AG10803 (cell line): ENCODE data around the gene ATXN3.

ENCODE experiments used
- DNase-seq: peaks from one replicate; pipeline ENCODE4 v3.0.0; 2010; ENCODE audit warnings: low read depth
- H3K4me3 ChIP-seq: 2 replicates; pipeline ENCODE4 v1.5.1; 2011; ENCODE audit warnings: mild to moderate bottlenecking, low read length, control low read depth
- TF ChIP-seq, protein P1 (sequence below): conservative IDR thresholded peaks from 2 replicates; pipeline ENCODE4 v1.5.1; 2011; ENCODE audit warnings: mild to moderate bottlenecking, low read length, control low read depth, inconsistent platforms

Gene ATXN3

DNA sequence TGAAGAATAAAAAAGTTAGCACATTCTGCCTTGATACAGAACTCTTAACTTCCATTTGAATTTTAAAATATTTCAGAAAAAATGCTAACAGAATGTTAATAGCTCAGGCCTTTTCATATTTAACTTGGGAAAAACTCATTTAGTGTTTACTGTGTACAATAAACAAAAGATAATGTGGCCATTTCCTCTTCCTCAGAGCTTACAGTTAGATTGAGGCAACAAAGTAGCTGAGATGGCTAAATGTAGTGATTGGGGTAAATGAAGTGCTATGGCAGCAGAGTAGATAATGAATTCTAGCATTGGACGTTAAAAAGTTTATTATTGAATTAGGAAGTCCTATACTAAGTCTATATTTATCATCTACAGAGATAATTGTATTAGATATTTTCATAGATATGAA is 28.1 kb upstream of the ATXN3 start:
- TF ChIP-seq, protein P1, sequence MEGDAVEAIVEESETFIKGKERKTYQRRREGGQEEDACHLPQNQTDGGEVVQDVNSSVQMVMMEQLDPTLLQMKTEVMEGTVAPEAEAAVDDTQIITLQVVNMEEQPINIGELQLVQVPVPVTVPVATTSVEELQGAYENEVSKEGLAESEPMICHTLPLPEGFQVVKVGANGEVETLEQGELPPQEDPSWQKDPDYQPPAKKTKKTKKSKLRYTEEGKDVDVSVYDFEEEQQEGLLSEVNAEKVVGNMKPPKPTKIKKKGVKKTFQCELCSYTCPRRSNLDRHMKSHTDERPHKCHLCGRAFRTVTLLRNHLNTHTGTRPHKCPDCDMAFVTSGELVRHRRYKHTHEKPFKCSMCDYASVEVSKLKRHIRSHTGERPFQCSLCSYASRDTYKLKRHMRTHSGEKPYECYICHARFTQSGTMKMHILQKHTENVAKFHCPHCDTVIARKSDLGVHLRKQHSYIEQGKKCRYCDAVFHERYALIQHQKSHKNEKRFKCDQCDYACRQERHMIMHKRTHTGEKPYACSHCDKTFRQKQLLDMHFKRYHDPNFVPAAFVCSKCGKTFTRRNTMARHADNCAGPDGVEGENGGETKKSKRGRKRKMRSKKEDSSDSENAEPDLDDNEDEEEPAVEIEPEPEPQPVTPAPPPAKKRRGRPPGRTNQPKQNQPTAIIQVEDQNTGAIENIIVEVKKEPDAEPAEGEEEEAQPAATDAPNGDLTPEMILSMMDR = no peak
- no peak overlapping the region for H3K4me3 ChIP-seq
- no peak for DNase-seq

DNA sequence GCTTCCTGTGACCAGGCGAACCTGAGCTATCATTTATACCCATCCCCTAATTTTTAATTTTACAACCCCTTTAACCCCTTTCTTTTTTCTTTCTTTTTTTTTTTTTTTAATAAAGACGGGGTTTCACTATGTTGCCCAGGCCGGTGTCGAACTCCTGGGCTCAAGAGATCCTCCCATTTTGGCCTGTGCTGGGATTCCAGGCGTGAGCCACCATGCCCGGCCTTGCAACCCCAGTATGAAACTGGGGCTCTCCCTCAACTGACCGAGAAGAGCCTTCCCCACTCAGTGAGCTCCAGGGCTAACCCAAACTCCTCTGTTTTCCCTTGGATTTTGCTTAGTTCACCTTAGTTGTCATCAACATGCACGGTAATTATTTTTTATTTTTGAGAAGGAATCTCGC is 16.4 kb upstream of the ATXN3 start:
- TF ChIP-seq, protein P1 = no peak

GRCh38 chr14:92122351-92122677 is 15.9 kb upstream of the ATXN3 start:
- peak overlapping the region; percentile 96 for H3K4me3 ChIP-seq
- DNase-seq = peak; percentile 26
- TF ChIP-seq, protein P1 = no peak

More for the DNA sequence above, 16.4 kb upstream of the ATXN3 start:
- peak overlapping the region; percentile 96 for H3K4me3 ChIP-seq
- DNase-seq = no peak

GRCh38 chr14:92121670-92122350 is 15.4 kb upstream of the ATXN3 start, which contains the start of the genes CPSF2 and NDUFB1:
TSS of gene CPSF2 (plus strand) at chr14:92121969. CDS start at chr14:92130985, 9,016 bp downstream.
TSS of gene NDUFB1 (minus strand) at chr14:92121706. CDS start at chr14:92117637, 4,069 bp downstream.
- TF ChIP-seq, protein P1 = no peak; the same call in 1 of the 2 replicates
- H3K4me3 ChIP-seq = peak within 1 kb of the TSS; percentile 96
- peak; percentile 80 for DNase-seq

DNA sequence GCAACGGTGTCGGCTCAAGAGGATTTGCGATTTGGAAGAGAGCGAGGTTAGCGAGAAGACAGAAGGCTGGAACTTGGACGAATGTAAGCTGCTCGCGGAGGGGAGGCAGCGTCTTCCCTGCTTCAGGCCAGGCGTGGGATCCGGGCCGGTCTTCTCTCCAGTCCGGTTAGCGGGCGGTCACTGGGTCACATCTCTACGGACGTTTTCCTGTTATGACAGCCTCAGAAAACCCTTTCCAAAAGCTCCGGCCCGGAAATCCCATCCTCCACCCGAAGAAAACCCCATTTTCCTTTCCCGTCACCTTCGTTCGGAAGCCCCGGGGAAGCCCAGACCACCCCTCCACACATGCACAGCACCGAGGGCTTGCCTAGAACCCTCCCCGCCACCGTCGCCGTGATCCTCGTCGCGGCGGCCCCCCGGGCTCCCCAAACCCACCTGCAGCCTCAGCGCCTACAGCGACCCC is 14.9 kb upstream of the ATXN3 start:
- DNase-seq = peak; percentile 38
- H3K4me3 ChIP-seq = peak overlapping the region; percentile 96
- TF ChIP-seq, protein P1 = no peak

- DNase-seq = no peak
- H3K4me3 ChIP-seq = no peak overlapping the region
- TF ChIP-seq, protein P1 = no peak
Observed at GRCh38 chr14:92109490-92109889, 3.1 kb upstream of the ATXN3 start.
